GM21717 (cell line): ENCODE results near the gene CRYM.
"Not testable (repeated sequence)": the region's sequence is repeated elsewhere in the genome, so short reads cannot be mapped to it uniquely, and the experiment has no call there.

Experiments
- ATAC-seq: cut with Tn5 transposase; IDR thresholded peaks from one replicate; pipeline ENCODE4 v1.9.1; 2021; ENCODE audit warnings: mild to moderate bottlenecking, moderate library complexity; ENCODE audit not compliant: unreplicated experiment

The CRYM gene

DNA sequence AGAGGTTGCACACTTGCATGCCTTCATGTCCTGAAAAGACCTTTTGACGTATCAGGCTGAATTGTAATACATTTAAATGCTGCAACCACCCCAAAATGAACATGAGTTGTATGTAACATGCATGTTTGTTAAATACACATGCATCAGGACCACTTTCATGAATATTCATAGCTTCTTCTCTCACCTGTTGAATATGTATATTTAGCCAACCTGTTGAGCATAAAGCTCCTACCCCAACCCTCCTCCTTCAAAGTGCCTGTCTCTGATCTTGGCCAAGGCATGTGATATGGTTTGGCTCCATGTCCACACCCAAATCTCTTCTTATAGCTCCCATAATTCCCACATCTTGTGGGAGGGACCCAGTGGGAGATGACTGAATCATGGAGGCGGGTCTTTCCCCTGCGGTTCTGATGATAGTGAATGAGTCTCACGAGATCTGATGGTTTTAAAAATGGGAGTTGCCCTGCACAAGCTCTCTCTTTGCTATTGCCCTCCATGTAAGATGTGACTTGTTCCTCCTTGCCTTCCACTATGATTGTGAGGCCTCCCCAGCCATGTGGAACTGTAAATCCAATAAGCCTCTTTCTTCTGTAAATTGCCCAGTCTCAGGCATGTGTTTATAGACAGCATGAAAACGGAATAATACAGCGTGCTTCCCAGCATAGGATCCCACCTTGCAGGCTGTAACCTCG is 3.8 kb upstream of the CRYM start:
- no peak for ATAC-seq

DNA sequence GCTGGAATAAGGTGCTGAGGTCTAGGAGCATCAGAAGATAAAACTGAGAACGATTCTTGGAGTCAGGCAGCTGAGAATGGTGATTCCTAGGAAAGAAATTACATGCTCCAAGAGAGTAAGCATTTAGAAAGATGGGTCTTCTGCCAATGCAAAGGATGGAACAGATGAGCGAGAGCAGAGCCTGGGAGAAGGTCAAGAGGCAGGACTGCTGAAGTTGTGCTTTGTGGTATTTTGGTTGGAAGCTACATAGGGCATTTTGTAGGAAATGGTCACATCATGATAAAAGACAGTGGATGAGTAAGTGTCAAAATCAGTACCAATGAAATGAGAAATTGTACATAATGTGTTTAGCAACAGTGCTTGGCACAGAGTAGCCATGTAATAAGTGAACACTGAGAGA is 1.4 kb upstream of the CRYM start:
- no peak for ATAC-seq

DNA sequence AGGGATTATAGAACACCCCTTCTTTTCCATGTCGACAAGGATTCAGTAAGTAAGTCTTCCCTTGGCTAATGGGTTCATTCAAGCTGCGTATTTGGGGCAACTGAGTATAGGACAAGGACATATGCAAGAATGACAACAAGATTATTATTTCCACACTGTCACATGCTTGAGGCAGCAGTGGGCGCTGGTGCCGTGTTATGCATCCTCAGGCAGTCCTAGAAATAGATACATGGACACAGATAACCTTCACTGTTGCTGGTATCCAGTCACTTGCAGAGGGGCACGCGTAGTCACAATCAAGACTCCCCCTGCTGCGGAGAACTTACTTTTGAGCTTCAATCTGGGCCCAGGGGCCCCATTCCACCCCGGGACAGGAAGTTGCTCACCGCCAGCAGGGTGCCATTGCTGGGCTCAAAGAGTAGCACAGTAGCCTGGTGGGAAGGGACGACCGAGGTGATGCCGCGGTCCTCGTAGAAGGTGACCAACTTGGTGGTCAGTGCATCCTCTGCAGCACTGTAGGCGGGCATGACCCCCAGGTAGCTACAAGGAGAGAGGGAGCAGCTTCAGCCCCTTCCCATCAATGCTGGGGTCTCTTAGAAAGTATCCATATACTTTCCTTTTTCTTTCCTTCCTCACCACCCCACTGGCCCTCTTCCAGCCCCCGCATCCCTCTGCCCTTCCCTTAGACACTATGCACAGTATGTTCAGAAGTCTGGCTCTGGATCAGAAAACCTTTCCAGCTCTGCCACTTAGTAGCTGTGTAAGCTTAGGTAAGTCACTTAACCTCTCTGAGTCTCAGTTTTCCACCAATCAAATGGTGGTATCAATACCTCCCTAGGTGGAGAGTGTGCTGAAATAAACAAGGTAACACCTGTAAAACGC is 804 bp downstream of the CRYM start:
- ATAC-seq, result no peak

DNA sequence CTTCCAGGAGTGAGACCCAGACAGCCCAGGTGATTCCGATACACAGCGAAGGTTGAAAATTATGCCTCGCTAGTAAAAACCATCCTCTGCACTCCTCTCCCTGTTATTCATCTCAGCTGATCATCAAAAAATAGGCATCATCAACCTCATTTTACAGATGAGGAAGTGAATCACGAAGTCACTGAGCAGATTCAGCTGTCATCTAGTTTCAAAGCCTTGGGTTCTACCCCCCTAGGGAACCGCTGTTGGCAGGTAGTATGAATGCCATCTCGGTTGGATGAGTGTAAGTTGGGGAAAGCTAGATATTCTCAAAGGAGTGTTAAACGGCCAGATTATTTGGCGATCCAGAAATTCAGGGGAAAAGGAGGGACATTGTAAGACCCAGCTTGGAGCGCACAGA is 2.0 kb downstream of the CRYM start:
- no peak for ATAC-seq

DNA sequence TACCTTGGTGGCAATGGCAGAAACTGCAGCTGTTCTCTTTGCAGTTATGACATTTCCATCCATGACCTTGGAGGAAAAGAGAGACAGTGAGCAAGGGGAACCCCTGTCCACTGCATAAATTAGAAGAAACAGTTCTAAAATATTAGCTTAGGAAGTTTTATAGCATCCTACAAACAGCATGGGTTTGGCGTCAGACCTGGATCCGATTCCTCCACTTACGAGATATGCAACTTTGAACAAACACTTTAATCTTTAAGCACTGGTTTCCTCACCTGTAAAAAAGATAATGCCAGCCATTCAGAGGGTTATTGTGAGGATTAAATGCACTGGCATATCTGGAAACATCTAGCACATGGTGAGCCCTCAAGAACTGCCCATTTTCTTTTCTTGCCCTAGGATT is 2.6 kb downstream of the CRYM start:
- no peak for ATAC-seq

- ATAC-seq, result no peak
These were observed 3.8 kb downstream of the CRYM start for GRCh38 chr16:21274172-21274726.

- not testable (repeated sequence) for ATAC-seq
These were observed 5.3 kb downstream of the CRYM start for GRCh38 chr16:21272763-21273162.

- no peak for ATAC-seq
These were observed 5.8 kb downstream of the CRYM start for GRCh38 chr16:21272253-21272652.

GRCh38 chr16:21268236-21268635 is 9.9 kb downstream of the CRYM start:
- no peak for ATAC-seq

GRCh38 chr16:21267298-21267697 is 10.8 kb downstream of the CRYM start:
- ATAC-seq, result no peak

GRCh38 chr16:21265104-21265837 is 12.8 kb downstream of the CRYM start:
- no peak for ATAC-seq

GRCh38 chr16:21264571-21265036 is 13.5 kb downstream of the CRYM start:
- no peak for ATAC-seq

DNA sequence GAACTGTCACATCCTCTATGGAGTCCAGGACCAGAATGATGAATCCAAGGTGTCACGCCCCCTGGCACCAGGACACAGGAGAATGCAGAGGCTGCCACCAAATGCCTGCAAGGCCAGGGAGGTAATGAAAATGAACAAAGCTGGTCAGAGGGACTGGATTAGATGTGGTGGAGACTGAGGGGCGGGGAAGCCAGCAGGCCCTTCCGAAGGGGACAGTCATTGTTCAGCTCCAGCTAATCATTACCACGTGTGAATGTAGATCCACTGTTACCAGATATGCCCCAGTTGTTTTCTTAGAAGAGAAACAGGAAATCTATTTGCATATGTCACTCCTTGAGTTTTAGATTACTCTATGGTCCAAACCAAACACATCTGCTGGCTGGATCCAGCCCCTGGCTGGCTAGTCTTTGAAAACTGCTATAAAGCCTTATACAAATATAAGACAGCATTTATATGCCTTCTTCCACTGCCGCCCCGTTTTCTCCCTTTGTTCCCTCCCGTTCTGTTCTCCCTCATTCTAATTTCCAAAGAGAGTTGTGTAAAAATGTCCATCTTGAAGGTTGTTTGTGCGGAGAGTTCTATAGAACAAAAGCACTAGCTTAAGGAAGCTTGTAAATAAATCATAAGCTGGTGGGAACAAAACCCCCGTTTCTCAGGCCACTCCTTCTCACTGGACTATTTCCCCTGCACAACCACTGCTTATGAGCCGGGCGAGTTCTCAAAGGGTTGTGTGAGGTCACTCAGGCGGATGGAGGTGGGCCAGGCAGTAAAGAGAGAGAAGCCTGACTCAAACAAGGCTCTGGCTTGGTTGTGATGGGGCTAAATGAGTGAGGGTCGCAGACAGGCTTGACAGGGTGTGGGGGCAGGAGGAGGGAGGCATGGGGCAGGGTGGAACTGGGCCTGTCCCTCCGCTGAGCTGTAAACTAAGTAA is 14.2 kb downstream of the CRYM start:
- no peak for ATAC-seq

- ATAC-seq, result no peak
These were observed 15.1 kb downstream of the CRYM start for GRCh38 chr16:21262779-21263639.

- ATAC-seq, result no peak
These were observed 17.0 kb downstream of the CRYM start for GRCh38 chr16:21260870-21261791.

- no peak for ATAC-seq
These were observed 20.8 kb downstream of the CRYM start for GRCh38 chr16:21257284-21257683.

DNA sequence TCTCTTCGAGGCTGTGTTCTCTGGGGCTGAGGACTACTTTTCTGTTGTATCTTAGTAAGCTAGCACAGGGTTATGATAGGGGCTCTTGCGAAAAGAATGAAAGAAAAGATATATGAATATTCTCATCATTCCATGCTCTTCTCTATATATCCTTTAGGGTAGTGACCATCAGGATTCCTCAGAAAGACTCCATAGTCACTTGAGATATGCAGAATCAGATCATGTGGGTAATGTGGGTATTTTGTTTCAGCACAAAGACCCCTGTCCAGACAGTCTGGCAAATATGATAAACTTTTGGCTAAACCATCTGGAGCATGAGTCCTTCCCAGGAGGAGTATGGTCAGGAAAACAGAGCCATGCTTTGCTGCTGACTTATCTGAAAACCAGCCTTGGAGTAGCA is 21.5 kb downstream of the CRYM start:
- no peak for ATAC-seq

- ATAC-seq, result no peak
These were observed 24.6 kb downstream of the CRYM start for GRCh38 chr16:21253470-21253869.
